Stimulated activated CD4-positive, alpha-beta T cell treated with anti-CD3 and anti-CD28 coated beads, Interleukin-2, amount 100 ng/mL, for 24 hours (primary cell): ENCODE measurements around the gene ZNF516.
A peak's percentile ranks its signal among the peaks of the same experiment; 100 is the strongest.

ENCODE experiments used
- DNase-seq, 2 donors: peaks; one replicate each; pipeline ENCODE4 v3.0.0-alpha.2; 2020

Gene ZNF516

DNA sequence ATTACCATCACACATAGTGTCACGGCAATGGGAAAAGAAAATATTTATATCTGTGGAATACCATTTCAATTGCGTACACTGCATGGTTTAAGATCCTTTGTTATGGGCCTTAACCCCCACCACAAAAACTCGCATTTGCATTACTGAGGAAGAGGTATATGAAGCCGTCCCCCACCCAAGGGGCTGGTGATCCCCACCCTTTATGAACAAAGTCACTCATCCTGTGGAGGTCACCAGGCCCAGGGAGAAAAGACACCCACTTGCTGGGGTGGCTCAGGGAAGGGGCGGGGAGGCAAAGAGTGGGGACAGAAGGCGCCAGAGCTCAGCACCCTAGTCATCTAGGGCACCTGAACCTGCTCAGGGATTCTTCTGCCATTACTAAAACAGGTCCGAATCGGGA, 133.8 kb downstream of the ZNF516 start:
- DNase-seq, result no peak

DNA sequence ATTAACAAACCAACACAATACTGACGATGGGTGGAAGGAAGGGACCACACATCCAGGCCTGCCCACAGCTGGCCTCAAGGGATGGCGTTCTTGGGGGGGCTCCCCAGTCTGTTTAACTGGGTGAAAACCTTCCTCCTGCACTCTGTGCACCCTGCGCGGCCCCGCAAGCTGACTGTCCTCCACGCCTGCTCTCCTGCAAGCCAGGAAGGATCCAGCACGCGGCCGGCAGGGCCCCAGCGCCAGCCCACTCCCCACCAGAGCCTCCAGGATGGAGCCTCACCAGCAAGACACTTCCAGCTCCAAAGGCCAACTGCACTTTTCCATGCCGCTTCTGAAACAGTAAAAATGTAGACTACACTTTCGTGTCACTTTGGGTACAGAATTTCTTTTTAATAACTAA, 135.1 kb downstream of the ZNF516 start:
- no peak for DNase-seq

DNA sequence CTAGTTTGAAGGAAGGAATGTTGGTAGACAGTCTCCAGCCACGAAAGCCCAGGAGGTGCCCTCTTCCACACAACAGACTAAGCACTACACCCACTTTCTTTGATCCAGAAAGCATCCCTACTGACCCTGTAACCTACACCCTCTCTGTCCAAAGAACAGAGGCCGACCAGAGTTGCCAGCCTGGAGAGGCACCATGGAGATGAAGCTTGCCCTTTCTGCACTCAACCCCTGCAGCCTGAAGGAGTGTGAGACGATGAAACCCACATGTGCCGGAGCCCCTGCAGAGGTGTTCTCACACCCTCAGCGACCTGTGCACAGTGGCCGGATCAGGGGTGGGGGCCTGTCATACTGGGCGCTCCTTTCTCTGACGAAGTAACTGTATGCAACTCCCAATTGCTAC, 136.3 kb downstream of the ZNF516 start:
- DNase-seq, result no peak

DNA sequence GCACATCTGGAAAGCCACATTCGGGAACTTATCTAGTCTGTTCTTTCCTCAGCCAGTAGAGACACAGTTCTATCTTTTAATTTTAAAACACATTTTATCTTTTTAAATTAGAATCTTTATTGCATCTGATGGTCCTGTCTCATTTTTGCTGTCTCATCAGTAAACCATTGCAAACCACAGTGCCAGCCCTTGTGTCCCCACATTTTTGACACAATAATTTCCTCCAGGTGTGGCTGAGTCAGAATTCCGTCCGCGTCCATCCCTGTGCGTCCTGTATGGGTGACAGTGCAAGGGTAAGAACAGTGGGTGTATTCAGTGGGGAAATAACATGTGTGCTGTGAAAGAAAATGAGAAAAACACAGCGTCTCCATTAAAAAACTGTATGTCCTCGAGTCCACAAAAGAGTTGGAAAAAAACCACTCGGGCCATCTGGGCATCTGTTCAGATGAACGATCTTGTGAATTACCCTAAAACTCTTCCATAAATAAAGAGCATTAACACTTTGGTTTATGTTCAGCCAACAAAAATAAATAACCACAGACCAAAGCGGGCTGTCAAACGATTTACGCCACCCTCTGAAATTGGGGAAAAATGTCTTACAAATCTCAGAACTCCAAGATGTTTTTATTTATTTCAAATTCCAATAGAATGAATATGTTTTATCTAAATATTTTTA, 137.3 kb downstream of the ZNF516 start:
- no peak for DNase-seq

DNA sequence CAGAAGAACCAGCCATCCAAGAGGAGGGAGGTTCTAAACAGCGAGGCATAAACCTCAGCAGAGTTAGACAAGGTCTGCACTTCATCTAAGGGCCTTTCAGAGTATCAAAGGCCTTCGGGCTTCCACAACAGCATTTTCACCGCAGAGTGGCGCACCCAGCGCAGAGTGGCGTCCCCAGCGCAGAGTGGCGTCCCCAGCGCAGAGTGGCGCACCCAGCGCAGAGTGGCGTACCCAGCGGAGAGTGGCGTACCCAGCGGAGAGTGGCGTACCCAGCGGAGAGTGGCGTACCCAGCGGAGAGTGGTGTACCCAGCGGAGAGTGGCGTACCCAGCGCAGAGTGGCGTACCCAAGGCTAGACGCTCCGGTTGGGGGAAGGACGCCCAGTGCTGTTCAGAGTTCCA, 137.9 kb downstream of the ZNF516 start:
- DNase-seq, result no peak

DNA sequence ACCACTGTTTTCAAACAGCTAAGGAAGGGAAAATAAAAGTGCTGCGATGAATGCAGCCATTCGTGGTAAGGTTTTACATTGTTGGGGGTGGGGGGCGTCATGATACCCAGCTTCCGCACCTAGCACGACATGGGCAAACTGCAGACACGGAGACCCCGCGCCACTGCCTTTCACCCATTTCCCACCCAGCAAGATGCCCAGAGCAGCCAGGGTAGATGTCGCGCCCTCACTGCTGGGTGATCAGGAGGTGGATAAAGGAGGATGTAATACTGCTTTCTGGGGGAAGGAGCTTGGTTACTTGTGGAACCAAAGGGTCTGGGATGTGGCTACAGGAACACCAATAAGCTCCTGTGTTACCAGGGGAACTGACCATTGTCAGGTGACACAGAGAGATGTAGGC, 138.4 kb downstream of the ZNF516 start:
- no peak for DNase-seq

DNA sequence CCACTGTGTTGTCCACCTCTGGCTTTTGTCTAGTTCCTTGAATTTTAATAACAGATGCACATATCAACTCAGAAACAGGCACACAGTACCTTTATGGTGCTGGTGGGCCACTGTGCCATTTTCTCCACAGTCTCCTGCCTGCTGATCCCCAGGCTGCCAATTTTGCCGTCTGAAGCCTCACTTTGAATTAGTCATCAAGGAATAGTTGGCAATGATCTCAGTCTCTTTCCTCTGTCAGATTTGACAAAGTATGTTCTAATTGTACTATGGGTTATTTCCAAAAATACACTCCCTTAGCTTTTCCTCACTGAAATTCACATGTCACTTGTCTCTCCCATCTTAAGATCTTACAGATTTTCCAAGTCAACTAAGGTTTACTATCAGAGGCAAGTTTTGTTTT, 140.7 kb downstream of the ZNF516 start:
- no peak for DNase-seq

DNA sequence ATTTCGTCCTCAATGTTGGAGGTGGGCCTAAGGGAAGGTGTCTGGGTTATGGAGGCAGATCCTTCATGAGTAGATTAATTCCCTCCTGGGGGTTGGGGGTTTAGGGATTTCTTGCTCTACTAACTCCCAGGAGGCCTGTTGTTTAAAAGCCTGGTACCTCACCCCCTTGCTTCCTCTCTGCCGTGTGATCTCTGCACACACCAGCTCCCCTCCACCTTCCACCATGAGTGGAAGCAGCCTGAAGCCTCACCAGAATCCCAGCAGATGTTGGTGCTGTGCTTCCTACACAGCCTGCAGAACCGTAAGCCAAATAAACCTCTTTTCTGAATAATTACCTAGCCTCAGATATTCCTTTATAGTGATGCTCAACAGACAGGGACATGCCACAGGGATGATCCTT, 141.5 kb downstream of the ZNF516 start:
- no peak for DNase-seq

DNA sequence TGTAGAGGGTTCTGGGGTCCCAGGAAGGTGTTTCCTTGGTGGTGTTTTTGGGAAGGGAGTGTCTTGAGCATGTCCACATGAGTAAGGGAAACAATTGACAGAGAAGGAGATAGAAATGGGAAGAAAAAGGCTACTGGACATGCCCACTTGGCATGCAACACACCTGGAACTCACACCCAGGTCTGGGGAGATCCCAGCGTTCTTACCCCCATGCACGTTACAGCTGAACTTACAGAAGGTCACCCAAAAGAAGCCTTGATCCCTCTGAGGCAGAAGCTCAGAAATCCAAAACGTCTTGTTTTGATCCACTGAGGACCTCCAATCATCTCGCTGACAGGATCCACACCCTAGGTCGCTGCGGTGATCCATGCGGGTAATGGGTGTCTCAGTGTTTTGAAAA, 142.0 kb downstream of the ZNF516 start:
- DNase-seq, result no peak

DNA sequence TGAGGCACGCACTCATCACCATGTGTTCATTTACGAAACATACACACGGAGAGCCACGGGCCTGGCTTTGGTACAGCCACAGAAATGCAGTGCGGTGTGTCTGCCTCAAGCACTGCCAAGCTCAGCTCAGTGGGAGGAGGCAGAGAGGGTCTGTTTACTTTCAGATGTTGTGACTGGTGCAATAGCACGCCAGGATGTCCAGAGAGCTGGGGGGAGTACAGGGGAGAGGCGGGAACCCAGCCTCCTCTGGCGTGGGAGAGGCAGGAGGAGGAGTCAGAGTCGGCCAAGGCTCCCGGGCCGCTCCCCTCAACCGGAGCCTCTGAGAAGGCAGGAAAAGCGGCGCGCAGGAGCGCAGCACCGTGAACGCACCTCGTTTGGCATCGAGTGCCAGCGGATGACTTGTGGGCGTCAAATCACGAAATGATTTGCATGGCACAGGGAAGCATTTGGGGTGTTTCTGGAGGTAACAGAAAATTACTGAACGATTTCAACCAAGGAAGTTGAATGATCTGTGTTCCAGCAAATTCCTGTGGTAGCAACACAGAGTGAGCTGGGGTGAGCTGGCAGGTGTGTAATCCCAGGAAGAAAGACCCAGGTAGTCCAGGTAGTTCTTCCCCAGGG, 143.0 kb downstream of the ZNF516 start:
- DNase-seq, result no peak

DNA sequence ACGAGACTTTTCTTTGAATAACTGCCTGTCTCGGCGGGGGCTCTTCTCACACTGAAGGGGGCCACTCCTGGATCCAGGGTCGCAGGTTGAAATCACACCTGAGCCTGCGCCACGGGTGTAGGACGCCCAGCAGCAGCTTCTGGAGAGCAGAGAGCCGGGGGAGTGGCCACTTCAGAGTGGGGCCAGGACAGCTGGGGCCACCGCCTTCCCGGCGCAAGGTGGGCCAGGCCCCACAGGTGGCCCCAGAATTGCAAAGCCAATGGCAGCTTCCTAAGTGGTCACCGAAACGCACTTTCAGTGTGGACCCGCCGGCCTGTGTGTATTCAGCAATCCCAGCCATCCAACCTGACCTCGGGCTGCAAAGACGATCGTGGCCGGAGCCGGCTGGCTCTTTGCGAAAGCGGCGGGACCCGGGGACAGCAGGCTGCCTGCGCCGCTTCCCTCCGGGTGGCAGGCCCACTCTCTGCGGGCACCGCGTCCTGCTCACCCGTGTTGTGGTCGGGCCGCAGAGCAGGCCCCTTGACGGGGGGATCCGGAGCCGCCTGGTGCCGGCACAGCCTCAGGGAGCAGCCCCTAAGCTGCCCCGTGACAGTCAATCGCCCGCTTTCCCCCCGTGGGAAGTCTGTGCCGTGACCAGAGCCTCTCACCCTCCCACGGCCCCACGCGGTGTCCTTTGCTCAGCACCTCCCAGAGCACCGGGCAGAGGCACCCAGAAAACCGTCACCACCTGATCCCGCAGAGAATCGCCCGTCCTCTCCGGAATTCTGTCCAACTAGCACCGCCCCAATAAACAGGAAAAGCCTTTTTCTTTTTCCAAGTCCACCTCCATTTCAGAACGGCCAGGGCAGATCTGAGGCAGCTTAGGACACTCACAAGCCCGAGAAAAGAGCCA, 144.7 kb downstream of the ZNF516 start:
- no peak for DNase-seq

DNA sequence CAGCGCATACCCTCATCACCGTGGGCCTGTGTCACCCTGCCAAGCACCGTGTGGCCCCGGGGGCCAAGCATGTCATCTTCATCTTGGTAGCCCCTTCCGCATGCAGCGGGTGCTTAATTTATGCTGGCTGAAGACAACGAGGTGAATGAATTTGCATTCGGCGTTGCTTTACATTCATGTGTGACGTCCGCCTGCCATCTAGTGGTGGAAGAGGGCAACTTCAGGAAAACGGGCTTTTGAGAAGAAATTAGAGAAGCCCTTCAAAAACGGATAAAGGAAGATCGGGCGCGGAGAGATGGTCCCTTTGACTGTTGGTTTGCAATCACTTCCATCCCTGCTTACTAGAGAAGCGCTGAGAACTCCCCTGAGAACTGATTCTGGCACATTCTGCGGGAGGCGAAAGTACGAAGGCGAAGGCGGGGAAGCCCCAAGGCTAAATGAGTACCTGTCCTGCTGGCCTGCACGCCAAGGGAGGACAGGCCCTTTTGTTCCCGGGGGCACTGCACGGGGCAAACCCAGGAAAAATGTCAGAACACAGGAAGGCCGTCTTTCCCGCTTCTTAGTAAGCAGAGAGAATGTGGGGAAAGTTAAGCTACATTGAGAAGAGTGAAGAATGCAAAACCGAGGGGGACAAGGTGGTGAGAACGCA, 145.9 kb downstream of the ZNF516 start:
- peak; percentile 68 to 71 for DNase-seq

DNA sequence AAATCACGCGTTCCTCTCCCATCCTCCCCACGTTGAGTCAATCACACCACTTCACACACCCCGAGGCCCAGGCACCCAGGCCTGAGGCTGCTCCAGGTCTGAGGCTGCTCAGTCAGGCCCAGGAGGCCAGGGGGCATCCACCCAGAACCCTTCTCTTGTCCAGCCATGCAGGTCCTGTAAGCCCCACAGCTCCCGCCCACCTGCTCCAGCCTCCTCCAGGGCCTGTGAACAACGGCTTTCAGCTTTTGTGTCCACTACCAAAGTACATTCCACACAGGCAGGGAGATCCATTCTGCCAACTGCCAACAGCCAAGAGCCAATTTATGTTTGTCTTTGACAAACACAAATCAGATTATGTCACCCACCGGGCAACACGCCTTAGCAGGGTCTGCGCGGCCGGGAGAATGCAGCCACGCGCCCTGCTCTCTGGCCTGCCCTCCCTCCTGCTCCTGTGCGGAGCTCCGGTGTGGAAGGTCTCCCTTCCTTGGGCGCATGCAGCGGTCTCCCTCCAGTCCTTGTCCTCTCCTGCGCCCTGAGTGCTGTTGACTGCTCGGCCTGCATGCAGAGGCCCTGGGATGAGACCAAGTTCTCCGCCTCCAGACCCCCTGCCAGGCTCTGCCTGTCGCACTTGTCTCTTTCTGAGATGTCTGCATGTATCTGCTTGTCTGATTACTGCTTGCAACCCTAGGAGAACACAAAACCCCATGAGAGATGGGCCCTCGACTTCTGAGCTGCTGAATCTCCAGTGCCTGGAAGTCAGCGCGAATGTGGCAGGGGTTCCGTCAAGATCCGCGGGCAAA, 146.6 kb downstream of the ZNF516 start:
- no peak for DNase-seq

DNA sequence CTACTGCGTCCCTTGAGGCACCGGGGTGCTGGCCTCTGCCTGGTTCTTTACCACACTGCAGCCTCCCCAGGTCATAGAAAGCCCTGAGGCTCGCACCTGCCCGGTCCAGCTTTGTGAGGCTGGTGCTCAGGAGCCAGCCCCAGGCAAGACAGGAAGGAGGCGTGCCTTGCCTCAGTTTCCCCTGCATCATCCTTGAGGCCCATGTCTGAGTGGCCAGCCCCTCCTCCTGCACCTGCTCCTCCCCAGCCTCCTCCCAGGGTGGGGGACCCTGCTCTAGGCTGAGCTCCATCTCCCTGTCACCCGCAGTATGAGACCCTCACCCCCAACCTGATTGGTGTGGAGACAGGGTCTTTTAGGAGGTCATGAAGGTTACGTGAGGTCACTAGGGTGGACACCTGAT, 147.7 kb downstream of the ZNF516 start:
- no peak for DNase-seq

DNA sequence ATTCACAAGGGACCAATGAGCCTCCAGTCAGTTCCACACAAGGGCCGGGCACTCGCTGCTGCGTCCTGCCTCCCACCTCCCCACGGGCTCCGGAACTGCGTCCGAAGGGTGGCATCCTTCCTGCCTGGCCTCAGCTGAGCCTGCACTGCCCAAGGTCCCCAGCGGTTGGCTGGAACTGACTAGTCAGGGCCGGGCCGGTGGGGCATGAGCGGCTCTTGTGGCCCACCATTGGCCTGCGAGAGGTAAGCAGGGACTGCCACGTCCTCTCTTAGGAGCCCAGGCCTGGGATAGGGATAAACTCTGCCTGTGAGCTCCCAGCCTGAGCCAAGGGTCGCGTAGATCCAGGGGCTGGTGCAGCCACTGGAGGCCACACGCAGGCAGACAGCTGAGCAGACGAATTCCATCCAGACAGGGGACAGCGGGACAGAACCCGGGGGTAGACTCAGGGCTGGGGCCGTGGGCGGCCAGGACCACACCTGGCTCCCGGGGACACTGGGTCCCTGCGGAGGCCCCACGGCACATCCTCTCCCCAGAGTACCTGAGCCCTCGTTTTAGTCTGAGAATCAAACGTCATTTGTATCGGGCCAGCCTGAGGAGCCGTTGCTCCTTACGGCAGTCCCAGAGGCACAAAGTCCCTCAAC, 148.4 kb downstream of the ZNF516 start:
- DNase-seq, result no peak

DNA sequence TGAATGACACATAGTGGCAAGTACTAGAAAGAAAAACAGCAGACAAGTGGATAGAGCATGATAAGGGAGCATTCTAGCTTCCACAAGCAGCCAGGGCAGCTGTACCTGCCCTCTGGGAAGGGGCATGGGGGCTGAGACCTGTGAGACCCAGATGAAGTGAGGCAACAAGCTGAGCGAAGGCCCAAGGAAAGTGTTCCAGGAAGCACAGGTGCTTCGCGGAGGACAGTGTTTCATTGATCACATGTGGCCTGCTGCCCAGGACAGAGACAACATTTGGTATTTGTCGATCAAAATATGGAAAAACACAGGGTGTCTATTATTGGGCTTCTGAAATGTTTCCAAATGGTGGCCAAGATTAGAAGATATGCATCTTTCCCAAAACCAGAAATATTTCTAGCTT, 149.1 kb downstream of the ZNF516 start:
- no peak for DNase-seq

DNA sequence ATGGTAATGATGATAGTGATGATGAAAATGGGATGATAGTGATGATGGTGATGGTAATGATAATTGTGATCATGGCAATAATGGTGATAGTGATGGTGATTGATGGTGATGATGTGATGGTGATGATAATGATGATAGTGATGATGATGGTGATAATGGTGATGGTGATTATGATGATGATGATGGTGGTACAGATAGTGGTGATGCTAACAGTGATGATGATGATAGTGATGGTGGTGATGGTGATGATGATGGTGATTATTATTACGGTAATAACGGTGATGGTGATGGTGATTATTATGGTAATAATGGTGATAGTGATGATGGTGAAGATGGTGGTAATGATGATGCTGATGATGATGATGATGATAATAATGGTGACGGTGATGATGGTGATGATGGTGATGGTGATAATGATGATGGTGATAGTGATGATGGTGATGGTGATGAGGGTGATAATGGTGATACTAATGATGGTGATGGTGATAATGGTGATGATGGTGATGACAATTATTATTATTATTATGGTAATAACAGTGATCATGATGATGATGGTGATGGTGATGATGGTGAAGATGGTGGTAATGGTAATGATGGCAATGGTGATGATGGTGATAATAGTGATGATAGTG, 151.0 kb downstream of the ZNF516 start:
- DNase-seq, result no peak

DNA sequence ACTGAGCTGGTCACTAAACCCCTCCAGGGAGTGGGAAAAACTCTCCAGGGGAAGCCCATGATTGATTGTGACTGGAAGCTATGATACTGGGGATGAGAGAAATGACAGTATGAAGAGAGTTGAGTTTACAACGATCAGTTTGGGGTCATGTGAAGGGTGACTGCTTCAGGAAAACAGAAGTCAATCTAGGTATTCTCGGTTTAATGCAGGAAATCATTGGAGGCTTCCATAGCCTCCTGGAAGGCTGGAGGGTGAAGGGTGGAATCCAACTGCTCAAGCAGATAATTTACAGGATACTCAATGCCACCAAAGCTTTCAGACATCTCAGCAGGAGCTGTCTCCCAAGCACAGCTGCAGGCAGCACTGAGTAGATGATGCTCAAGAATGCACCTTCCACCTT, 154.6 kb downstream of the ZNF516 start:
- DNase-seq, result no peak

DNA sequence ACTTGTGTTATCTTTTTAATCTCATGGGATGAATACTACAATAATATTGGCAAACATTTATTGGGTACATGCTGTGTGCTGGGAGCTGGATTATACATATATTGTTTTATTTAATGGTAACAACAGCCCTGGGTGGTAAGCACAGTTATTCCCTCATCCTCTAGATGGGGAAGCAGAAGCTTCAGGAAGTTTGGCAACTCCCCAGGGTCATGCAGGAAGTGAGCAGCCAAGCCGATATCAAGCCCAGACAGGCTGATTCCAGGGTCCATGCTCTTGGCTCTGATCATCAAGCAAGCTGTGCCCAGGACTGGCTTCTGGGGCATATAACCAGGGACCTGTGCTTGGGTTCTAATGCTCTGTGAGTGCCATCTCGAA, 155.8 kb downstream of the ZNF516 start:
- no peak for DNase-seq

DNA sequence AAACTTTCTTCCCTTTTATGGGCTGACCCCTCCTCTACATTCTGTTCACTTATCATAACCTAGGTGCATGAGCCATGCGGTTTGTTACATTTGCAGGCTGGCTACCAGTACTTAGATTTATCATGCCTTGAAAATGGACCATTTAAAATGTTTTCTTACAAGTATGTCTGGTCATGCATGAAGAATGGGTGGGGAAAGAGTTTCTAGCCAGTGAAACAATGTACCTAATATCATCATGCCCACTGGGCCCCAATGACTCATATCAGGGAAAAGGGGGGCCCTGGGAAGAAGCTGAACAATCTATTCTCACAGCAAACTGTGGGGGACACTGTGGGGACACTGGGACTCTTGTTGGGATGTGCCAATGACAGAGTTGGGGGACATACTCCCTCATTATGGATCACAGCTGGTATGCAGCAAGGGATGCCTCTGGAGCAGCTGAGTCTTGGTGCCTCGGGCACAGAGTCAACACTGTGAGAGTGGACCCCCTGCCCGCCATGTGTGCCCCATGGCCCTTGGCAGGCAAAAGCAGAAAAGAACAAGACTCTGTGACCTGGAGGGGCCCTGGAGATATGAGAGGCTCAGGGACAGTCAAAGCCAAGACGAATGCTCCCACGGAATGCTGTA, 156.3 kb downstream of the ZNF516 start:
- no peak for DNase-seq

DNA sequence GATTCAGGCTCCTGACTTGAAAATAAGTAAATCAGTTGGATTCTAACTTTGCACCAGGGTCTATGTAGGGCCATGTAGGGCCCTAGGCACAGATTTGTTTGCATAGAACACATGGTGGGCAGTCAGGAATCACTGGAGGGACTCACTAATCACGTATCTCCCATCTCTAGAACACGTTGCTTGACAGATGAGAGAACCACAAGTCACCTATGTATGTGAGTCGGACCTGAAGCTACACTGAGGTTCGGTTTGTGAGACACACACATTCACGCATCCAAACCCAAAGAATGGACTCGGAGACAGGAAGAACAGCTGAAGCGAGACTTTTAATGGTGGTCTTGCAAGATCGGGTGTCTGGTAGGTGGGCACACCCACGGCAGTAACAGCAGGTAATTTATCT, 157.0 kb downstream of the ZNF516 start:
- no peak for DNase-seq
